HepG2 (cell line): ENCODE data around the gene GZF1. TPM values are rescaled to one million over a fixed set of nuclear protein-coding genes. Genes with fewer than 3 reads are reported as not detected.

Experiments used
- AKAP8 ChIP-seq: sonication (generic); formaldehyde crosslinking; IDR thresholded peaks from 2 replicates; pipeline ENCODE4 v1.5.1; 2020; ENCODE audit warnings: mild to moderate bottlenecking, missing genetic modification reagents
- CEBPG ChIP-seq: IDR thresholded peaks from 2 replicates; pipeline ENCODE4 v1.6.1; 2016
- FIP1L1 ChIP-seq: fragments of 200-400 bp; formaldehyde crosslinking; IDR thresholded peaks from 2 replicates; pipeline ENCODE4 v1.6.1; 2018; ENCODE audit warnings: low read depth, mild to moderate bottlenecking, low read length, moderate library complexity, borderline replicate concordance; ENCODE audit not compliant: insufficient read depth
- FOSL1 ChIP-seq: sonication (generic); formaldehyde crosslinking; IDR thresholded peaks from 2 replicates; pipeline ENCODE4 v1.9.0; 2021; ENCODE audit warnings: missing genetic modification reagents, borderline replicate concordance
- FOXM1 ChIP-seq: sonication (generic); formaldehyde crosslinking; IDR thresholded peaks from 2 replicates; pipeline ENCODE4 v1.5.0; 2020; ENCODE audit warnings: missing genetic modification reagents
- HIVEP1 ChIP-seq: sonication (generic); formaldehyde crosslinking; IDR thresholded peaks from 2 replicates; pipeline ENCODE4 v1.4.0; 2020; ENCODE audit warnings: mild to moderate bottlenecking, missing genetic modification reagents
- RNF219 ChIP-seq: sonication (generic); formaldehyde crosslinking; IDR thresholded peaks from 2 replicates; pipeline ENCODE4 v1.5.0; 2020; ENCODE audit warnings: mild to moderate bottlenecking, missing genetic modification reagents
- SETDB1 ChIP-seq: sonication (generic); formaldehyde crosslinking; IDR thresholded peaks from 2 replicates; pipeline ENCODE4 v1.5.1; 2020; ENCODE audit warnings: missing genetic modification reagents, mild to moderate bottlenecking, borderline replicate concordance
- SIX1 ChIP-seq: sonication (generic); formaldehyde crosslinking; IDR thresholded peaks from 2 replicates; pipeline ENCODE4 v1.4.0; 2020; ENCODE audit warnings: missing genetic modification reagents, borderline replicate concordance
- SKIL ChIP-seq: sonication (generic); formaldehyde crosslinking; IDR thresholded peaks from 2 replicates; pipeline ENCODE4 v1.8.0; 2022; ENCODE audit warnings: missing genetic modification reagents, mild to moderate bottlenecking, moderate library complexity, borderline replicate concordance
- SRSF1 ChIP-seq: fragments of 200-400 bp; formaldehyde crosslinking; optimal IDR thresholded peaks from 2 replicates; pipeline ENCODE3; 2017; ENCODE audit warnings: mild to moderate bottlenecking, low read depth, low read length, moderate library complexity
- ZFP41 ChIP-seq: sonication (generic); formaldehyde crosslinking; IDR thresholded peaks from 2 replicates; pipeline ENCODE4 v1.4.0; 2020; ENCODE audit warnings: mild to moderate bottlenecking, missing genetic modification reagents, borderline replicate concordance
- ZGPAT ChIP-seq: IDR thresholded peaks from 2 replicates; pipeline ENCODE4 v1.6.1; 2016; ENCODE audit warnings: mild to moderate bottlenecking
- ZNF138 ChIP-seq: sonication (generic); formaldehyde crosslinking; IDR thresholded peaks from 2 replicates; pipeline ENCODE4 v1.5.0; 2020; ENCODE audit warnings: mild to moderate bottlenecking, low read depth, missing genetic modification reagents
- ZNF205 ChIP-seq: IDR thresholded peaks from 2 replicates; pipeline ENCODE4 v1.6.1; 2018; ENCODE audit warnings: missing biosample characterization, missing genetic modification reagents
- ZNF572 ChIP-seq: sonication (generic); formaldehyde crosslinking; IDR thresholded peaks from 2 replicates; pipeline ENCODE4 v1.5.1; 2020; ENCODE audit warnings: mild to moderate bottlenecking, missing genetic modification reagents
- ZNF576 ChIP-seq: sonication (generic); formaldehyde crosslinking; IDR thresholded peaks from 2 replicates; pipeline ENCODE4 v1.4.0; 2020; ENCODE audit warnings: mild to moderate bottlenecking, missing genetic modification reagents
- ZNF589 ChIP-seq: sonication (generic); formaldehyde crosslinking; conservative IDR thresholded peaks from 2 replicates; pipeline ENCODE4 v1.8.0; 2022; ENCODE audit warnings: mild to moderate bottlenecking, moderate library complexity, missing genetic modification reagents
- ZNF672 ChIP-seq: sonication (generic); formaldehyde crosslinking; IDR thresholded peaks from 2 replicates; pipeline ENCODE4 v1.8.1; 2022; ENCODE audit warnings: missing genetic modification reagents
- ZNF704 ChIP-seq: sonication (generic); formaldehyde crosslinking; IDR thresholded peaks from 2 replicates; pipeline ENCODE4 v1.8.1; 2023; ENCODE audit warnings: mild to moderate bottlenecking, inconsistent platforms, moderate library complexity, missing genetic modification reagents, borderline replicate concordance
- ZSCAN30 ChIP-seq: sonication (generic); formaldehyde crosslinking; IDR thresholded peaks from 2 replicates; pipeline ENCODE4 v1.5.0; 2020; ENCODE audit warnings: mild to moderate bottlenecking, missing genetic modification reagents
- polyA plus RNA-seq, 8 experiments: library from polyadenylated mRNA; depleted of rRNA in 3 of 8; stranded (reverse) in 7 of 8; unstranded in 1 of 8; fragments of >200 nt; fragmentation: Illumina TruSeq in 4 of 8; extraction: Trizol in 4 of 8; gene quantifications; 2 replicates each; pipeline versions ENCODE4 v1.2.1 to v1.2.3, GENCODE V29; 2011 to 2016; ENCODE audit warnings: low read depth in 4 of 8, missing spikeins in 1 of 8, mixed read lengths in 1 of 8; ENCODE audit not compliant: insufficient read depth in 1 of 8
- total RNA-seq, 5 experiments: library from RNA; depleted of rRNA; stranded (reverse); fragments of >200 nt; fragmentation: Illumina TruSeq; extraction: Trizol; gene quantifications; 2 replicates each; pipeline ENCODE4 v1.2.3, GENCODE V29; 2016; ENCODE audit warnings: low read depth in 1 of 5

Gene GZF1
- total and polyA plus RNA-seq, 2 of the 13 experiments (the other 11 are each of a cell fraction or from before 2014, with no cell fraction given) = 16.9 to 26.0 TPM

GRCh38 chr20:23361476-23362391 lies at the start of gene GZF1 (continued):
- TF ChIP-seq ZGPAT (peak; percentile 99), SIX1 (CRISPR knock-in tag) (peak; percentile 95), RNF219 (no peak; the same call in 1 of the 2 replicates), ZNF589 (CRISPR knock-in tag) (peak; percentile 97), ZNF576 (CRISPR knock-in tag) (peak; percentile 72; the same call in 1 of the 2 replicates), SKIL (CRISPR knock-in tag) (peak; percentile 93), FOSL1 (CRISPR knock-in tag) (peak; percentile 65; the same call in 1 of the 2 replicates), ZNF205 (CRISPR knock-in tag) (peak; percentile 95), SETDB1 (CRISPR knock-in tag) (no peak), ZNF704 (no peak; the same call in 1 of the 2 replicates), ZNF138 (CRISPR knock-in tag) (peak; percentile 98), FOXM1 (CRISPR knock-in tag) (peak; percentile 91), ZNF672 (CRISPR knock-in tag) (no peak; the same call in 1 of the 2 replicates), ZNF572 (CRISPR knock-in tag) (peak; percentile 98), ZSCAN30 (no peak; the same call in 1 of the 2 replicates), SRSF1 (peak; percentile 98), CEBPG (CRISPR knock-in tag) (peak; percentile 100), AKAP8 (peak; percentile 86), HIVEP1 (CRISPR knock-in tag) (peak; percentile 95), FIP1L1 (peak; percentile 94; the same call in 1 of the 2 replicates), ZFP41 (peak; percentile 72)
